Karpas-422 (cell line): ENCODE results near the gene BLTP3B. TPM values are rescaled to one million over a fixed set of nuclear protein-coding genes. Genes with fewer than 3 reads are reported as not detected.
"Not testable (repeated sequence)": the region's sequence is repeated elsewhere in the genome, so short reads cannot be mapped to it uniquely, and the experiment has no call there.

ENCODE experiments used
- DNase-seq: peaks from one replicate; pipeline ENCODE4 v3.0.0-alpha.2; 2015
- H2AFZ ChIP-seq: fragments of 200-600 bp; sonication (generic); 2 replicates; pipeline ENCODE4 v1.6.1; 2014; ENCODE audit warnings: antibody characterized with exemption, low read length, mixed read lengths
- H3K27ac ChIP-seq: fragments of 200-600 bp; sonication (generic); 2 replicates; pipeline ENCODE4 v1.5.1; 2014; ENCODE audit warnings: mild to moderate bottlenecking, low read length, moderate library complexity
- H3K27me3 ChIP-seq: fragments of 200-600 bp; sonication (generic); 2 replicates; pipeline ENCODE4 v1.6.1; 2014; ENCODE audit warnings: low read length, mixed read lengths
- H3K36me3 ChIP-seq: fragments of 200-600 bp; sonication (generic); 2 replicates; pipeline ENCODE4 v1.6.1; 2014; ENCODE audit warnings: low read length, mixed read lengths; ENCODE audit not compliant: insufficient read depth
- H3K4me1 ChIP-seq: fragments of 200-600 bp; sonication (generic); 2 replicates; pipeline ENCODE4 v1.6.1; 2014; ENCODE audit warnings: mild to moderate bottlenecking, low read length, mixed read lengths
- H3K4me2 ChIP-seq: fragments of 200-600 bp; sonication (generic); 2 replicates; pipeline ENCODE4 v1.6.1; 2014; ENCODE audit warnings: low read length, low read depth, mild to moderate bottlenecking; ENCODE audit not compliant: poor library complexity, severe bottlenecking
- H3K4me3 ChIP-seq: fragments of 200-600 bp; sonication (generic); 2 replicates; pipeline ENCODE4 v1.5.1; 2014; ENCODE audit warnings: mild to moderate bottlenecking, antibody characterized with exemption, low read length, mixed read lengths
- H3K79me2 ChIP-seq: fragments of 200-600 bp; sonication (generic); 2 replicates; pipeline ENCODE4 v1.6.1; 2014; ENCODE audit warnings: mild to moderate bottlenecking, low read length, mixed read lengths
- H3K9ac ChIP-seq: fragments of 200-600 bp; sonication (generic); 2 replicates; pipeline ENCODE4 v1.6.0; 2014; ENCODE audit warnings: low read length
- H3K9me2 ChIP-seq: fragments of 200-600 bp; sonication (generic), shearing (Covaris generic); replicated peaks from 2 replicates; pipeline ENCODE4 v1.6.0; 2014; ENCODE audit warnings: mild to moderate bottlenecking, low read length, moderate library complexity; ENCODE audit not compliant: insufficient read depth
- H3K9me3 ChIP-seq: fragments of 300-700, 200-600 bp; sonication (generic); 2 replicates; pipeline ENCODE4 v1.6.1; 2014; ENCODE audit warnings: low read length, mixed read lengths
- H4K20me1 ChIP-seq: fragments of 200-600 bp; sonication (generic); 2 replicates; pipeline ENCODE4 v1.6.1; 2014; ENCODE audit warnings: mild to moderate bottlenecking, antibody characterized with exemption, low read length, low read depth; ENCODE audit not compliant: insufficient read depth
- total RNA-seq: library from RNA; depleted of rRNA; stranded (reverse); fragments of >200 nt; shearing (Covaris generic); gene quantifications from 2 replicates; pipeline ENCODE4 v1.2.3, GENCODE V29; 2014; ENCODE audit warnings: low replicate concordance

The BLTP3B gene
- total RNA-seq, 1 experiment from 2014 or later: 17.3 TPM

GRCh38 chr12:100185361-100185894 lies 42.8 kb upstream of the BLTP3B start:
- DNase-seq: no peak
- Histone ChIP-seq H3K9me2 (no peaks in the 10 kb centered on the region), H3K4me3 (no peak overlapping the region), H4K20me1 (no peaks in the 10 kb centered on the region), H3K4me1 (peaks cover 36% of the 10 kb centered on the region), H3K27ac (no peak overlapping the region), H3K36me3 (peaks cover 14% of the 10 kb centered on the region), H3K79me2 (peaks cover 79% of the 10 kb centered on the region), H3K9me3 (no peaks in the 10 kb centered on the region), H3K27me3 (no peaks in the 10 kb centered on the region), H2AFZ (no peak overlapping the region), H3K9ac (no peak overlapping the region), H3K4me2 (no peak overlapping the region)

GRCh38 chr12:100184549-100185145 lies 42.0 kb upstream of the BLTP3B start:
- no peaks in the 10 kb centered on the region for H4K20me1 ChIP-seq
- H3K9me3 ChIP-seq: no peaks in the 10 kb centered on the region
- no peak overlapping the region; the same call in 1 of the 2 replicates for H3K27ac ChIP-seq
- no peak for DNase-seq
- peaks cover 7% of the 10 kb centered on the region for H3K36me3 ChIP-seq
- H2AFZ ChIP-seq: no peak overlapping the region
- H3K27me3 ChIP-seq: no peaks in the 10 kb centered on the region
- H3K4me3 ChIP-seq: no peak overlapping the region
- no peak overlapping the region for H3K9ac ChIP-seq
- H3K79me2 ChIP-seq: peaks cover 71% of the 10 kb centered on the region
- H3K9me2 ChIP-seq: no peaks in the 10 kb centered on the region
- H3K4me2 ChIP-seq: peak overlapping the region; percentile 29
- H3K4me1 ChIP-seq: peaks cover 36% of the 10 kb centered on the region

GRCh38 chr12:100179252-100179651 lies 36.6 kb upstream of the BLTP3B start:
- no peak overlapping the region for H3K9ac ChIP-seq
- peaks cover 24% of the 10 kb centered on the region; the same call in 1 of the 2 replicates for H3K36me3 ChIP-seq
- no peak overlapping the region for H3K4me2 ChIP-seq
- H3K9me2 ChIP-seq: no peaks in the 10 kb centered on the region
- H3K79me2 ChIP-seq: peaks cover 36% of the 10 kb centered on the region
- H3K4me3 ChIP-seq: no peak overlapping the region
- no peaks in the 10 kb centered on the region for H3K27me3 ChIP-seq
- H2AFZ ChIP-seq: no peak overlapping the region
- DNase-seq: no peak
- no peak overlapping the region for H3K27ac ChIP-seq
- H3K4me1 ChIP-seq: peaks cover 20% of the 10 kb centered on the region
- H3K9me3 ChIP-seq: no peaks in the 10 kb centered on the region
- H4K20me1 ChIP-seq: no peaks in the 10 kb centered on the region

- not testable (repeated sequence) for H3K4me1 ChIP-seq, H2AFZ ChIP-seq, H3K27me3 ChIP-seq, H3K9me2 ChIP-seq, H3K4me2 ChIP-seq, DNase-seq, H3K9me3 ChIP-seq, H4K20me1 ChIP-seq, H3K9ac ChIP-seq, H3K27ac ChIP-seq, H3K4me3 ChIP-seq
- peaks cover 27% of the 10 kb centered on the region; the same call in 1 of the 2 replicates for H3K36me3 ChIP-seq
- peaks cover 12% of the 10 kb centered on the region for H3K79me2 ChIP-seq
These were observed 33.8 kb upstream of the BLTP3B start for GRCh38 chr12:100176493-100176892.

GRCh38 chr12:100174495-100174894 lies 31.8 kb upstream of the BLTP3B start:
- Histone ChIP-seq H2AFZ (no peak overlapping the region), H3K4me2 (no peak overlapping the region), H3K9ac (no peak overlapping the region), H3K9me3 (no peaks in the 10 kb centered on the region), H3K4me3 (no peak overlapping the region), H3K4me1 (no peaks in the 10 kb centered on the region), H3K79me2 (peaks cover 4% of the 10 kb centered on the region), H3K36me3 (peaks cover 25% of the 10 kb centered on the region; the same call in 1 of the 2 replicates), H3K9me2 (no peaks in the 10 kb centered on the region), H3K27me3 (no peaks in the 10 kb centered on the region), H4K20me1 (no peaks in the 10 kb centered on the region), H3K27ac (no peak overlapping the region)
- no peak for DNase-seq

GRCh38 chr12:100173111-100173510 lies 30.4 kb upstream of the BLTP3B start:
- no peaks in the 10 kb centered on the region for H3K9me3 ChIP-seq
- H3K9me2 ChIP-seq: no peaks in the 10 kb centered on the region
- no peak overlapping the region for H3K27ac ChIP-seq
- H3K27me3 ChIP-seq: no peaks in the 10 kb centered on the region
- no peaks in the 10 kb centered on the region for H3K4me1 ChIP-seq
- DNase-seq: no peak
- no peak overlapping the region for H3K4me2 ChIP-seq
- H3K9ac ChIP-seq: no peak overlapping the region
- no peaks in the 10 kb centered on the region for H3K79me2 ChIP-seq
- H3K36me3 ChIP-seq: peaks cover 19% of the 10 kb centered on the region; the same call in 1 of the 2 replicates
- H4K20me1 ChIP-seq: no peaks in the 10 kb centered on the region
- no peak overlapping the region for H2AFZ ChIP-seq
- no peak overlapping the region for H3K4me3 ChIP-seq

- no peak for DNase-seq
- Histone ChIP-seq H3K4me1 (no peaks in the 10 kb centered on the region), H3K36me3 (peaks cover 8% of the 10 kb centered on the region; the same call in 1 of the 2 replicates), H3K9ac (no peak overlapping the region), H3K4me3 (no peak overlapping the region), H2AFZ (no peak overlapping the region), H3K27me3 (no peaks in the 10 kb centered on the region), H3K9me3 (no peaks in the 10 kb centered on the region), H3K4me2 (no peak overlapping the region), H3K27ac (no peak overlapping the region), H3K9me2 (no peaks in the 10 kb centered on the region), H3K79me2 (no peaks in the 10 kb centered on the region), H4K20me1 (no peaks in the 10 kb centered on the region)
These were observed 28.6 kb upstream of the BLTP3B start for GRCh38 chr12:100171248-100171647.

GRCh38 chr12:100170313-100170858 lies 27.7 kb upstream of the BLTP3B start:
- H3K4me1 ChIP-seq: no peaks in the 10 kb centered on the region
- no peak overlapping the region for H3K4me2 ChIP-seq
- no peaks in the 10 kb centered on the region for H3K79me2 ChIP-seq
- H3K36me3 ChIP-seq: peaks cover 8% of the 10 kb centered on the region; the same call in 1 of the 2 replicates
- no peaks in the 10 kb centered on the region for H3K9me3 ChIP-seq
- no peaks in the 10 kb centered on the region for H3K9me2 ChIP-seq
- H2AFZ ChIP-seq: no peak overlapping the region
- no peak overlapping the region for H3K27ac ChIP-seq
- H3K9ac ChIP-seq: no peak overlapping the region
- H4K20me1 ChIP-seq: no peaks in the 10 kb centered on the region
- no peak for DNase-seq
- no peak overlapping the region for H3K4me3 ChIP-seq
- H3K27me3 ChIP-seq: no peaks in the 10 kb centered on the region
